BLaER1 treated with 17β-estradiol and CSF1 and Interleukin-3, amounts not matched to agents 10 nM and 100 nM (cell line): ENCODE results near the gene FOLR3.
"Not testable (repeated sequence)": the region's sequence is repeated elsewhere in the genome, so short reads cannot be mapped to it uniquely, and the experiment has no call there.

Source experiments
- H3K27ac ChIP-seq, 11 experiments: shearing (Covaris generic); formaldehyde crosslinking; 2 replicates each; pipeline ENCODE4 v1.8.1; 2022
- H3K27me3 ChIP-seq, 11 experiments: shearing (Covaris generic); formaldehyde crosslinking; 2 replicates each; pipeline ENCODE4 v1.8.1; 2022
- H3K36me3 ChIP-seq, 11 experiments: shearing (Covaris generic); formaldehyde crosslinking; 2 replicates each; pipeline ENCODE4 v1.8.1; 2022
- H3K4me1 ChIP-seq, 10 experiments: shearing (Covaris generic); formaldehyde crosslinking; 2 replicates each; pipeline ENCODE4 v1.8.1; 2022
- H3K4me2 ChIP-seq, 11 experiments: shearing (Covaris generic); formaldehyde crosslinking; 2 replicates each; pipeline ENCODE4 v1.8.1; 2022
- H3K4me3 ChIP-seq, 10 experiments: shearing (Covaris generic); formaldehyde crosslinking; 2 replicates each; pipeline ENCODE4 v1.8.1; 2022
- H3K9ac ChIP-seq, 11 experiments: shearing (Covaris generic); formaldehyde crosslinking; 2 replicates each; pipeline ENCODE4 v1.8.1; 2022
- H3K9me3 ChIP-seq, 11 experiments: shearing (Covaris generic); formaldehyde crosslinking; replicated peaks in 1 of 11; 2 replicates each; pipeline ENCODE4 v1.8.1; 2022
- H4K20me1 ChIP-seq, 11 experiments: shearing (Covaris generic); formaldehyde crosslinking; 2 replicates each; pipeline ENCODE4 v1.8.1; 2022
- Cebpa-rat ChIP-seq, 11 experiments: shearing (Covaris generic); IDR thresholded peaks; 2 replicates each; pipeline ENCODE4 v1.8.1; 2022

FOLR3 gene

GRCh38 chr11:72132646-72133045 is 2.9 kb upstream of the FOLR3 start:
- peaks cover 20 to 33% (median 26%) of the 10 kb centered on the region in 11 experiments for H3K9me3 ChIP-seq
- no peak overlapping the region for H3K9ac ChIP-seq
- H3K36me3 ChIP-seq: no peaks in the 10 kb centered on the region
- H3K4me2 ChIP-seq: peak overlapping the region in 5 of 11 experiments; percentile 19 to 71 (median 63); a peak in 9 of 22 replicates
- H3K4me3 ChIP-seq: no peak overlapping the region
- peaks cover 0 to 40% (median 3%) of the 10 kb centered on the region in 10 experiments; a peak in 10 of 20 replicates for H3K4me1 ChIP-seq
- no peaks in the 10 kb centered on the region for H4K20me1 ChIP-seq
- peak overlapping the region in 2 of 11 experiments; percentile 35 to 59; a peak in 3 of 22 replicates for H3K27ac ChIP-seq
- no peak for TF ChIP-seq Cebpa-rat (IDR thresholded peaks at IDR 0.05)
- H3K27me3 ChIP-seq: no peaks in the 10 kb centered on the region

- Histone ChIP-seq H3K4me3 (no peak overlapping the region), H3K9me3 (peaks cover 0 to 5% (median 0%) of the 10 kb centered on the region in 11 experiments; a peak in 1 of 22 replicates)
- no peak for TF ChIP-seq Cebpa-rat (IDR thresholded peaks at IDR 0.05)
Measured at GRCh38 chr11:72135891-72136683, 562 bp downstream of the FOLR3 start.

GRCh38 chr11:72136684-72137262 is 1.2 kb downstream of the FOLR3 start:
- Histone ChIP-seq H3K9ac (no peak overlapping the region), H3K4me2 (no peak overlapping the region), H3K36me3 (no peaks in the 10 kb centered on the region), H4K20me1 (no peaks in the 10 kb centered on the region), H3K4me1 (peaks cover 0 to 37% (median 3%) of the 10 kb centered on the region in 10 experiments; a peak in 10 of 20 replicates), H3K9me3 (peaks cover 0 to 5% (median 0%) of the 10 kb centered on the region in 11 experiments; a peak in 1 of 22 replicates), H3K27me3 (no peaks in the 10 kb centered on the region), H3K27ac (no peak overlapping the region), H3K4me3 (no peak overlapping the region)
- TF ChIP-seq Cebpa-rat (IDR thresholded peaks at IDR 0.05): no peak

More at GRCh38 chr11:72135891-72136683, 562 bp downstream of the FOLR3 start:
- Histone ChIP-seq H4K20me1 (no peaks in the 10 kb centered on the region), H3K9ac (no peak overlapping the region), H3K36me3 (no peaks in the 10 kb centered on the region), H3K4me1 (peaks cover 0 to 40% (median 3%) of the 10 kb centered on the region in 10 experiments; a peak in 10 of 20 replicates), H3K27ac (no peak overlapping the region), H3K27me3 (no peaks in the 10 kb centered on the region), H3K4me2 (peak overlapping the region in 1 of 11 experiments; percentile 8; a peak in 1 of 22 replicates)

GRCh38 chr11:72138821-72139390 is 3.4 kb downstream of the FOLR3 start:
- no peak overlapping the region for H3K27ac ChIP-seq
- H3K27me3 ChIP-seq: no peaks in the 10 kb centered on the region
- 0 out of 22 replicates have a peak, but pooled peaks cover 0 to 5% (median 0%) of the 10 kb centered on the region in 11 experiments for H3K9me3 ChIP-seq
- no peak for TF ChIP-seq Cebpa-rat (IDR thresholded peaks at IDR 0.05)
- H3K4me2 ChIP-seq: no peak overlapping the region
- no peak overlapping the region for H3K9ac ChIP-seq
- H3K4me3 ChIP-seq: no peak overlapping the region
- H3K36me3 ChIP-seq: no peaks in the 10 kb centered on the region
- peaks cover 0 to 16% (median 0%) of the 10 kb centered on the region in 10 experiments; a peak in 4 of 20 replicates for H3K4me1 ChIP-seq
- no peaks in the 10 kb centered on the region for H4K20me1 ChIP-seq

GRCh38 chr11:72139500-72139899 is 4.0 kb downstream of the FOLR3 start:
- no peaks in the 10 kb centered on the region for H4K20me1 ChIP-seq
- no peak for TF ChIP-seq Cebpa-rat (IDR thresholded peaks at IDR 0.05)
- H3K4me2 ChIP-seq: no peak overlapping the region
- H3K4me3 ChIP-seq: no peak overlapping the region
- H3K4me1 ChIP-seq: peaks cover 0 to 13% (median 0%) of the 10 kb centered on the region in 10 experiments; a peak in 3 of 20 replicates
- H3K27ac ChIP-seq: no peak overlapping the region
- H3K27me3 ChIP-seq: no peaks in the 10 kb centered on the region
- no peak overlapping the region for H3K9ac ChIP-seq
- H3K36me3 ChIP-seq: no peaks in the 10 kb centered on the region
- H3K9me3 ChIP-seq: 0 out of 22 replicates have a peak, but pooled peaks cover 0 to 5% (median 0%) of the 10 kb centered on the region in 11 experiments

- no peak overlapping the region for H3K4me2 ChIP-seq
- no peaks in the 10 kb centered on the region for H3K36me3 ChIP-seq
- H3K27me3 ChIP-seq: no peaks in the 10 kb centered on the region
- H3K4me3 ChIP-seq: no peak overlapping the region
- H3K4me1 ChIP-seq: peaks cover 0 to 5% (median 0%) of the 10 kb centered on the region in 10 experiments; a peak in 2 of 20 replicates
- H3K9ac ChIP-seq: no peak overlapping the region
- no peak overlapping the region for H3K27ac ChIP-seq
- TF ChIP-seq Cebpa-rat (IDR thresholded peaks at IDR 0.05): no peak
- H4K20me1 ChIP-seq: no peaks in the 10 kb centered on the region
- 0 out of 22 replicates have a peak, but pooled peaks cover 0 to 5% (median 0%) of the 10 kb centered on the region in 11 experiments for H3K9me3 ChIP-seq
Measured at GRCh38 chr11:72140661-72141060, 5.1 kb downstream of the FOLR3 start.

GRCh38 chr11:72141066-72141465 is 5.5 kb downstream of the FOLR3 start:
- H4K20me1 ChIP-seq: no peaks in the 10 kb centered on the region
- no peaks in the 10 kb centered on the region for H3K36me3 ChIP-seq
- no peaks in the 10 kb centered on the region for H3K27me3 ChIP-seq
- no peak overlapping the region for H3K27ac ChIP-seq
- no peak overlapping the region for H3K9ac ChIP-seq
- no peak for TF ChIP-seq Cebpa-rat (IDR thresholded peaks at IDR 0.05)
- H3K4me1 ChIP-seq: peaks cover 0 to under 1% (median 0%) of the 10 kb centered on the region in 10 experiments; a peak in 1 of 20 replicates
- 0 out of 22 replicates have a peak, but pooled peaks cover 0 to 5% (median 0%) of the 10 kb centered on the region in 11 experiments for H3K9me3 ChIP-seq
- H3K4me3 ChIP-seq: no peak overlapping the region
- H3K4me2 ChIP-seq: no peak overlapping the region

- H3K4me1 ChIP-seq, H3K9me3 ChIP-seq, H3K27me3 ChIP-seq, H3K4me2 ChIP-seq, H3K27ac ChIP-seq, H3K36me3 ChIP-seq, H3K4me3 ChIP-seq, H4K20me1 ChIP-seq, H3K9ac ChIP-seq: not testable (repeated sequence)
Measured at GRCh38 chr11:72142086-72142485, 6.6 kb downstream of the FOLR3 start.

GRCh38 chr11:72142543-72142942 is 7.0 kb downstream of the FOLR3 start:
- H3K4me3 ChIP-seq, H3K27me3 ChIP-seq, H3K27ac ChIP-seq, H4K20me1 ChIP-seq, H3K4me1 ChIP-seq, H3K9me3 ChIP-seq, H3K4me2 ChIP-seq, H3K36me3 ChIP-seq, H3K9ac ChIP-seq: not testable (repeated sequence)
